HG03571 (cell line): ENCODE results near the gene HTR4.
"Not testable (repeated sequence)": the region's sequence is repeated elsewhere in the genome, so short reads cannot be mapped to it uniquely, and the experiment has no call there.

Experiments
- ATAC-seq: cut with Tn5 transposase; IDR thresholded peaks from one replicate; pipeline ENCODE4 v1.9.1; 2021; ENCODE audit not compliant: unreplicated experiment

The HTR4 gene

DNA sequence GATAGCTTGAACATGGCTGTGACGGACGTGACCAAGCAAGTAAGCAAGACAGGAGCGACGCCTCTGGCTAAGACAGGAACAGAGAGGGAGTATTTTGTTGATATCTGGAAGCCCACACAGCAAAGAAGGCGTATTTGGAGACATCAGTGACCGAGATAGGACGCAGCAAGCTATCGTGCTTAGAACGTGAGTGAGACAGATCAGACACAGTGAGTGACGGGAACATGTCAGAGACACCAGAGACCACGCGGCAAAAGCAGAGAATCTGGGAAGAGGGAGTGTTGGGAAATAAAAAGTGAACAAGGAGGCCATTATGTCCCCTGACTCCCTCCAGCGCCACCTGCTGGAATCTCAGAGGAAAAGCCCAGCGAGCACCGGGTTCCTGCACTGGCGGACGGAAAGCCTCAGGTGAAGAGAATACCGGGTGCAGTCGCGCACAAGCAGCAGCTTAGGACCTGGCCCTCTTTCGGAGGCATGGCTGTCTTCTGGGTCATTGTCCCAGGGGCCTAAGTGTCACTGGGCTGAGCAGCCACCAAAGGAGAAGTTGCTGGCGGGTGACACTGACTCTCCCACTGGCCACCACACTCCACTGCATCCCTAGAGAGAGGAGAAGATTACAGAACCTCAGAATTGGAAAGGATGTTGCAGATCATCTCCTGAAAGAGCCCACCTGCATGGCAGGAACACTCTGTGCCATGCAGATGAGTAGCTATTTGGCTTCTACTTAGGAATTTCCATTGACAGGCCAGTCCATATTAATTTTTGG lies 171.4 kb downstream of the HTR4 start:
- ATAC-seq: peak; percentile 62

DNA sequence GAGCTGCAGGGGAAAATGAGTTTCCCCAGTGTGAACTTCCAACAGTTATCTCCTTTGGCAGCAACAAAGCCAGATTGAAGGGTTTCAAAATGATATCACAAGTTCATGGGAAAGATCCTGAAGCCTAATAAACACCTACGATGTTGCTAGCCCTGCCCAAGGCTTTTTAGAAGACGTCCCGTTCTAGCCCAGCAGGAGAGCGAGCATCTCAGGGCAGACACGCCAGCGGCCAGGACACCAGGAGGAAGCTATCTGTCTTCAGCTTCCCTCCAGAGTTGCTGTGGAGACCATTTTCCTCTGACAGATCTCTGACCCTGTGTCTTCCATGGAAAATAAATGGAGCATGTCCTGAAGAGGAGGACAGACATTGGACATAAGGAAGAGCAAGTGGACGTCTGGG lies 172.1 kb downstream of the HTR4 start:
- no peak for ATAC-seq

DNA sequence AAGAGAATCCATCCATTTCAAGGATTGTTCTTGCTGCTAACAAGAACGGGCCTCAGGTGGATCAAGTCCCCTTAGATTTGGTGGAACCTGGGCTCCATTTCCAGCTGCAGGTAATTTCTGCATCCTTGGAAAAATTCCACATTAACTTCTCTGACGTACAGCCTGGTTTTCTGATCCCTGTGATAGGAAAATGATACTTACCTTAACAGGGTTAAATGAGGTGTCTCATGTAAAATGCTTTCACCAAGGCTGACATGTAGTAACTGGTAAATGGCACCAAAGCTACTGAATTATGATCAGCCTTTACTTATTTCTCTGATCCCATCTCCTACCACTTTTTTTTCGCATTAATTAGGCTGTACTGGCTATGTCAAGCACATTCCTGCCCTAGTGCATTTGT lies 176.9 kb downstream of the HTR4 start:
- no peak for ATAC-seq

DNA sequence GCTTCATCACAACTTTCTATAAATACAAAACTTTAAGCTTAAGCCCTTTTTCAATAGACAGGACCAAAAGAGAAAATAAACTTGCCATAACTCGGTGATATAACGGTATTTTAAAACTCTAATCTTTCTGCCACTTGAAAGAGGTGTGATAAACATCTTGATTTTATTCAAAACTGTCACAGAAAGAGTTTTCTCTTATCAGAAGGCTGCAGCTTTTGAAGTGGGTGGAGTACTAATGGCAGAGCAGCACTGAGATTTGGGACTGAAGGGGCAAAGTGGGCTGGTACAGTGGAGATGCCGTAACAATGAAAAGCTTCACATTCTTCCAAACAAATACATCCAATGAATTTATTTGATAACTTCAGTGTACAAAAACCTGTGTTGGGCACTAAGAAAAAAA lies 178.0 kb downstream of the HTR4 start:
- no peak for ATAC-seq

DNA sequence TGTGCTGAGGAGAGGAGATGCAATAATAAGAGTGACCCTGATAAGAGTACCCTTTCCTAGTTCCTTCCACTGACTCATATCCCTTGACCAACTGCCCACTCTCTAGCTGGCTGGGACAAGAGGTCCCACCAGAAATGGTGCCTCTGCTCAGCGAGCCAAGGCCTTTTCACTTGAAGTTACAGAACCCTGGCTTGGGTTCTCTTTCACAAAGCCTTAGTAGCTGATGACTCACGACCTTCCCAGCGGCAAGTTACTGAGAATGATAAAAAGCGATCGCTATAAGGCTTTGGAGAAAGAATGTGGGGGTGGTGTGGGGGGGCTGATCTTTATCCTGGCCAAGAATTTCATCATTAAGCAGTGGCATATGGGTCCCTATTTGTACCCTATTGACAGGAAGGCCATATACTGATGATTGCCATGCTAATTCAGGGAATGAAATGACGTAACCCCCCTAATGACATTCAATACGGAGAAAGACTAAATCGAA lies 180.3 kb downstream of the HTR4 start:
- ATAC-seq: no peak

DNA sequence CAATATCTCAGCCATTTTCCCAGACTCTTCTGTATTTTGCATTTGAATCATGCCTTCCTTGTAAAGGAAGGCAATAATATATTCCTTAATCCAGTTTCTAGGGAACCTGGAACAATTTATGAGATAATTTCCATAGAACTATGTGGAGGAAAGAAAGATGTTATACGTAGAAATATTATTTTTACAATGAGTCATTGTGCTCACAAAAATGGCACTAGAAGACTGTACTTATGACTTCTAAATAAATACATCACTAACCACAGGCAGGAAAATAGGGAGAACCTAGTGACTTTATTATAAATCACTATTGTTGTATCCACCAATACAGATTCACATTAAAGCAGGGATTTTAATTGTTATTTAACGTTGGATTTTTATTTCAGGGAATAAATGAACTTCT lies 182.9 kb downstream of the HTR4 start:
- no peak for ATAC-seq

DNA sequence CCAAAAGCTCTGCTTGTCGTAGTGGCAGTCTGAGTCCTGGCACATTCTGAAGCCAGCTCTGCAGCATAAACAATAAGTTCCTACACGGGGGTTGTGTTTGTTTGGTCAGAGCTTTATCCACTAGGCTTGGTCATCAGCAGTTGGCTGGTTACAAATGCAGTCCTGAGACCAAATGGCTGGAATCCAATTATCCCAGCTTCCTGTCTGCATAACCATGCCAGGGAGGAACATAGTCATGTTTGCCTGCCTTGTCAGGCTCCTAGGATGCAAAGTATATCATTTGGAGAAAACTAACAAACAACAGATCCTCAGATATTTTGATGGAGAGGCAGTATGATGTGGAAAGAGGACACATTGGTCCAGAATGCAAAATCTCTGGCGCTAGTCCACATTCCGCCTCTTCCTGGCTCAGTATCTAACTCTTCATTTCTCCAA lies 184.8 kb downstream of the HTR4 start:
- no peak for ATAC-seq

DNA sequence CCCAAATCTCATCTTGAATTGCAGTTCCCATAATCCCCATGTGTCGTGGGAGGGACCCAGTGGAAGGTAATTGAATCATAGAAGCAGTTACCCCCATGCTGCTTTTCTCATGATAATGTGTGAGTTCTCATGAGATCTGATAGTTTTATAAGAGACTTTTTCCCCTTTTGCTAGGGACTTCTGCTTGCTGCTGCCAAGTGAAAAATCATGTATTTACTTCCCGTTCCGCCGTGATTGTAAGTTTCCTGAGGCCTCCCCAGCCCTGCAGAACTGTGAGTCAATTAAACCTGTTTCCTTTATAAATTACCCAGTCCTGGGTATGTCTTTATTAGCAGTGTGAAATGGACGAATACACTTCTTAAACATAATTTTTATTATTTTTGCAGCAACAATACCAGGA lies 185.6 kb downstream of the HTR4 start:
- ATAC-seq: not testable (repeated sequence)

DNA sequence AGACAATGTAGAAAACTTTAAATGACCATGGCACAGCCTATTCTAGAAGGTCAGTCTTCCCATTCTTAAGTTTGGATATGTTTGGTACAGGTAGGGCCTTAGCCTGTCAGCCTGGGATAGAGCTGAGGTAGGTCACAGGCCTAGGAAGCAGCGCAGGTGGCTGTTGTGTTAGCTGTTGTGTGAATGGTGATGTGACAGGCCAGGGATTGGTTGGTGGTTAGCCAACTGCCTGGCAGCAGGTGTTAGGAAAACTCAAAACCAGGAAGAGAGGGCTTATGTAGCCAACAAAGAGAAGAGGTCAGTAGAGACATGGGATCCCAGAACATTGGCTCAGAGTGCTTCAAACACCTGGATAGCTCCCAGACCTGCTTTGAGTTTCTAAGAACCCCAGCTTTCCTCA lies 186.4 kb downstream of the HTR4 start:
- ATAC-seq: no peak

DNA sequence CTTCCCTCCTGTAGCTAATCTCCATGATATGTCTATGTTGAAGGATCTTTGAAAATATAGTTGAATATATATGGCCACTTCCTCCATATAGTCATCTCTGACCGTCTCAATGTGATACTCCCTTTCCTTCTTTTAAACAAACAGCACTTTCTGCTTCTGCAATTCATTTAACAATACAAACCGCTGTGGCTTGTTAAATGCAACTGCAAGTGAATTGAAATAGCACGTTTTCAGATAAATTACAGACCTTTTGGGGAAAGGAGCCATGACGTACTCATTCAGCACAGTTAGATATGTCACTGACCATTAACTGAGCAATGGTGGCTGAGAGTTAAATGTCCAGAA lies 188.1 kb downstream of the HTR4 start:
- no peak for ATAC-seq

DNA sequence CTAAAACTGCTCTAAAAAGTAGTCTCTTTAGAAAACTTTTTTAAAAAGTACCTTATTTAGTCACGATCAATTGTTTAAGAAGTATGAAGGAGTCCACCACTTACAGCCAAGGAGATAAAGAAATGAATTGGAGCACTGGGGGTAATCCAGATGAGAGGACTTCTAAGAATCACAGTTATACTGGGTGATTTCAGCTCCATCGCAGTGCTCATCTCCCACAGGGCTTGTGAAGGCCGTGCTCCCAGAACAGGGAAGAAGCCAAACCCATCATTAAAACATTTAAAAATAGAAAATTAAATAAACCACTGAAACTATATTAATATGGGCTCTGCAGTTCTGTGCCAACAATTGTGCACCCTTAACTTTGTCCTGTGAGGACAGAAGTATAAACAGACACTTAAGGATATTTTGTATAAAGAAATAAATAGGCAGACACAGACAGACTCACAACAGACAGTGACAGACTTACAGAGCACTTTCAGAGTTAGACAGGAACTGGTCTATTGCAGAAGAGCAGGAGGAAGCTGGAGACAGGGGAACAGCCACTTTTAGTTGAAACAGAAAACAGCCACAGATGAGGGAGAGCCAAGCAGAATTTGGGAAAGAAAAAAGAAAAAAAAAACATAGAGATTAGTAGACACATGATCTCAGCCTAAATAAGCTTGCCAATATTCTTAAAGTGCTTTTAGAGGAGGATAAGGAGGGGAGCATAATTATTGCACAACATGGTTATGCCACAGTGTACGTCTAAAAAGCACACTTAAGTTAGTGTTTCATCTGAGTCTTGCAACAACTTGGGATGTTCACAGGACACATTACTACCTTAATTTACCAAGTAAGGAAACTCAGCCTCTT lies 188.7 kb downstream of the HTR4 start:
- no peak for ATAC-seq

DNA sequence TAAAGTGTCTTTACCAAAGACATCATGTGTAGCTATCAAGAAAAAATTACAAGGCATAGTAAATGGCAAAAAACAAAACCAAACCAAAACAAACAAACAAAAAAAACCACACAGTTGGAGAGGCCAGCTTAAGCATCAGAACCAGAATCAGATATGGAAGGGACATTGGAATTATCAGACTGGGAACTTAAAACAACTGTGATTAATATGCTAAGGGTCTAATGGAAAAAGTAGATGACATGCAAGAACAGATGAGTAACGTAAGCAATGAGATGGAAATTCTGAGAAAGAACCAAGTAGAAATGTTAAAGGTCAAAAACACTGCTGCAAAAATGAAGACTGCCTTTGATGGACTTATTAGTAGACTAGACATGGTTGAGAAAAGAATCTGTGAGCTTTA lies 194.7 kb downstream of the HTR4 start:
- ATAC-seq: no peak

DNA sequence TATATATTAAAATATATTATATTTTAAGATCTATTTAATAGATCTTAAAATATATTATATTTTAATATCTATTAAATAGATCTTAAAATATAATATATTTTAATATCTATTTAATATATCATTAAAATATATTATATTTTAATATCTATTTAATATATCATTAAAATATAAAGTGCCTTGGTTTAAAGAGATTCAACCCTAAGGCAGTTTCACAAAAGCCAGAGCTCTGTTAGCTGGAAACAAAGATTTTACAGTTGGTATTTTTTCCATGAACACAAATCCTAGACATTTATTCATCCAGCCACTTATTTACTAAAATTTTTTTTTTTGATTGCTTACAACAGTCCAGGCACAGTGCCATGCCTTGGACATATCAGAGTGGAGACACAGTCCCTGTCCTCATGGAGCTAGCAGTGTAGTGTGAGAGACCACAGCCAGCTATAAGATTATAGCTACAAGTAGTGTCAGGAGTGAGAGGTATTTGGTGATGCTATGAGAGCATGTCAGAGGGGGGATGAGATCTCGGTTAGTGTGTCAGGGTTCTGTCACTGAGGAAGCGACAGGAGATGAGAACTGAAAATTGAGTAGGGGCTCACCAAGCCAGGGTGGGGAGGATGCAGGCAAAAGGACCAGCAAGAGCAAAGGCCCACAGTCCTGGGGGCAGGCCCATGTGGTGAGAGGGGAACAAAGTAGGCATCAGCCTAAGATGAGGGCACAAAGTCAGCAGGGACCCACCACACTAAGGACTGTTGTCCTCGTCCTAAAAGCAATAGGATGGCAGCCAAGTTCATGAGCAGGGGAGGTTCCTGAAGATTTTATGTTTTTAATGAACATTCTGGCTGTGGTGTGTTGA lies 196.1 kb downstream of the HTR4 start:
- no peak for ATAC-seq

DNA sequence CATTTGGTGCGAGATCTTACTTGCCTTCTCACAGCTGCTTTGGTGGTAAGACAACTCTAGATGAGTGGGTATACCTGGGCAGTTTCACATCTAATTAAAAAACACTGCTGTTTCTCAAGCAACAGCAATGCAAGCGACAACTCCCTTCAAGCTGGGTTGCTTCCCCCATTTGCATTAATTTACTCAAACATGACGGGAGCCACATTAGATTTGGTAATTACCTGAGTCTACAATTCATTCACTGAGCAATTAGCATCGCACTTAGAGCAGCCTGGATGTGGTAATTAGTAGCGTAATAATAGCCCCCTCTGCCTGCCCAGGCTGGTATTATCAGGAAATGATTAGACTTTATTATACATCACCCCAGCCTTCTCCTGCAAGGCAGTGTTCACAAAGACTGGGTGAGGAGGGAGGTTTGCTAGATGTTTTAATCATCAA lies 197.1 kb downstream of the HTR4 start:
- ATAC-seq: no peak

DNA sequence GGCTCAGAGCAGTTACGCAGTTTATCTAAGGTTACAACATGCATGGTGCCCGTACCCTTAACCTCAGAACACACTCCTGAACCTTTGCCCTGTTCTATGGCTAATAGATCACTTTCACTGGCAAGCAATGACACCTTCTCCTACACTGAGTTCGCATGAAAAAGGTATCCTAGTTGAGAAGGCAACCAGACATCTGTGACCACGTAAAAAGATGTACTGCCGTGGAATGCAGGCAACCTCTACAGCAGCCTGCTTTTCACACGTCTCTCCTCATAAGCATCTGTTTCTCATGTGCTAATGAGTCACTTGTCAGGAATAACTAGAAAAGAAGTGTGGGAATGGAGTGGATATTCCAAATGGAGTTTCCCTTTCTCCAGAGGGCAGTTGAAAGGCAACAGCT lies 199.1 kb downstream of the HTR4 start:
- ATAC-seq: no peak

DNA sequence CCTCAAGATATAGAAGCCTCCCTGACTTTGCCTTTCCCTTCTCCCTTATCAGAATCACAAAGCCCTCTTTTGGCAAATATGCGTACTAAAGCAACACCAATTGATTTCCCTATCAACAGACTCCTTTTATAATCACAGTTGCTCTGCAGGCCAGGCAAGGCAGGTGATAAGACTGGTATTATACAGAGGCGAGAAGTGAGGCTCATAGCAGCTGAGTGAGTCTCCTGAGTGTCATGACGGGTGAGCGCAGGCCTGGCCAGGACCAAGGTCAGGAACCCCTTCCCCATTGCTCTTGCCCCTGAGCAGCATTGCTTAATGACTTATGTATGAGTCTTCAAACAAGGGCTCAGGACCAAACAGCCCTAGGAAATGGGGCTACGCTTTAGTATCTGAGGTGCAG lies 199.8 kb downstream of the HTR4 start:
- no peak for ATAC-seq

DNA sequence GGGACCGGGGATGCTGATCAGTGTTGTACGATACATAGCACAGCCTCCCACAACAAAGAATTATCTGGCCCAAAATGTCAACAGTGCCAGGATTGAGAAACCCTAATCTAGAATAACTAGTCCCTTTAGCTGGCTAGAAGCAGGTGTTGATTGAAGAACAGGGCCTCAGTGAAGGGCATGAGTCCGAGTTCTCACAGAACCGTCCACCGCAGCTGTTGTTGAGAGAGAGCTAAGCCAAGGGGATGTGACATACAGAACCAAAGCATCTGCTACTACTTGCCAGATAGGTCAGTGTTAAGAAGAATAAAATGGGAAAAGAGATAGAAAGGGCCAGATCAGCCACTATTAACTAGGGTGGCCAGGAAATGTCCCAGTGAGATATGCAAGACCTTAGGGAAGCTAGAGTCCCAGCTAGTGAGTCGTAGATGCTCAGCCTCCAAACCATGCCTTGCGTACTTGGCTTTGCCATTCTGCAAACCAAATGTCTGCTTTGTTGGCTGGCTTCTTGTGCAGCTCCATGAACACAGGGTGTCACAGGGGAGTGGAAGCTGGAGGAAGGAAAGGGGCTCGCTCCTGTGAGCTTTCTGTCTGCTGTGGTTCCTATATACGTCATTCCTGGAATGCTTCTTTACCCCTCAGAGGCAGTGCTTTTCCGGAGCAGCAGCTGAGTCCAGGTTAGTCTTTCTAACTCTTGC lies 201.7 kb downstream of the HTR4 start:
- ATAC-seq: no peak

DNA sequence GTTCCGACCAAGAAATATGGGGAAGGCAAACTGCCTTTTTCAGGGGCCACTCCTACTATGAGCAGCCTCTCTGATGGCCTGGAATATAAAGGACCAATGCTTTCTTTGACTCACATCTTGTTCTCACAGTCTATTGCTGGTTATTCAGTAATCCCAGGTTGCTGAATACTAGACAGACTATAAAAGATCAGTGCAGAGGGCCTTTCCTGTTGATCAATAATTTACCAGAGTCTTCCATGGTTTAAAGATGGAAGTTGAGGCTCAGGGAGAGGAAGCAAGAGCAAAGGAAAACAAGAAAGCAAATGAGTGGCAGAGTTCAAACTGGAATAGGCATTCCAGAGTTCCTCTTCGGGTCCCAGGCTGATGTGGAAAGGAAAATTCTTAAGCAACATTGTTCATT lies 207.7 kb downstream of the HTR4 start:
- ATAC-seq: no peak

DNA sequence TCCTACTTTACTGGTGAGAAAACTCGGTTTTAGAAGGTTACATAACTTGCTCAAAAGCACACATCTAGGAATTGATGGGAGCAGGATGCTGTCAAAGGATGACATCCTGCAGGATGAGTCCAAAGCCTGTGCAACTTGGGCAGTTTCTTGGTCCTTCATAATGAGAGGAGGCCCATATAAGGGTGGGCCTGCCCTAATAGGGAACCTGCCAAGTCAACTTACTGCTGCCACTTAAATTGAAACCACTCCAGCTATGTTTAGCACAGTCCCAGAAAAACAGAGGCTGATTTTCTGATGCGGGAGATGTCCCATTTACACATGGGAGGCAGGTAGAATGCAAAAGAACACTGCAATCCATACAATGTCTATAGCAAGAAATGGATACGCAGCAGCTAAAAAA lies 208.7 kb downstream of the HTR4 start:
- ATAC-seq: no peak

DNA sequence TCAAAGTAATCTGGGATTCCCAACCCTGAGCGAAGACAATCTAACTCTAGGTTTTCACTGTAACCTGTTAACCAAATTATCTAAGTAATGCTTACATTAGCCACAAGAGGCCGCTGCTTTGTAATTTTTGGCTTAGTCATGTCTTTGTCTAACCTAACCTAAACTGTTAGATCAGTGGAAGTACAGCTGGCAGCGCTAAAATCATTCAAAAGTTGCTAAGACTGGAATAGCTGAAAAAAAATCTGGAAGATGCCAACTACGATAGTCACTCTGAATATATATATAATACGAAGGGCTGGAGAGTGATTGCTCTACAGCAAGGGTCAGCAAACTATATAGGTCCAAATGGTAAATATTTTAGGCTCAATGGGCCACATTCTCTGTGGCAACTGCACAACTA lies 210.3 kb downstream of the HTR4 start:
- peak; percentile 88 for ATAC-seq

DNA sequence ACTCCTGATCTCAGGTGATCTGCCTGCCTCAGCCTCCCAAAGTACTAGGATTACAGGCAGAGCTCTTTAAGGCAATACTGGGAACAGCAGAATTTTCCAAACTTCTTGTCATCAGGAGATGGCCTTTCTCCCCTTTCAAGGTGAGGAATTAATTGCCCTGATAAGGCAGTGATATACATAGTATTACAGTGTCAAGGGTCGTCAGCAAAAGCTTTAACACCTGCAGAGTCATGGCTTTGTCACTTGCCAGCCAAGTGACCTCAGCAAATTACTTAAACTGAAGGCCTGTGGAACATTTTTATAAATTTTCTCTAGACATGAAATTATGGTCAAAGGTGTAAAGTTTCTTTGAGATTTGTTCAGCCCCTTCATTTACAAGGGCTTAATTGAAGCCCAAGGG lies 211.1 kb downstream of the HTR4 start:
- ATAC-seq: no peak
